DOHH2 (cell line): Measurements from ENCODE around the gene TEX2.

Experiments
- H3F3A ChIP-seq: fragments of 200-600 bp; sonication (generic), shearing (Covaris generic); 2 replicates; pipeline ENCODE4 v1.6.0; 2016; ENCODE audit warnings: antibody characterized with exemption, mild to moderate bottlenecking; ENCODE audit not compliant: control insufficient read depth, insufficient read depth
- H3K27ac ChIP-seq: fragments of 200-600 bp; sonication (generic); 2 replicates; pipeline ENCODE4 v1.5.1; 2014; ENCODE audit warnings: low read depth, mild to moderate bottlenecking, low read length, moderate library complexity
- H3K27me3 ChIP-seq: fragments of 200-600 bp; sonication (generic); 2 replicates; pipeline ENCODE4 v1.6.1; 2014; ENCODE audit warnings: mild to moderate bottlenecking, low read length, mixed read lengths; ENCODE audit not compliant: control insufficient read depth
- H3K36me3 ChIP-seq: fragments of 200-600 bp; sonication (generic); 2 replicates; pipeline ENCODE4 v1.6.1; 2014; ENCODE audit warnings: mild to moderate bottlenecking, low read length, moderate library complexity, mixed read lengths; ENCODE audit not compliant: control insufficient read depth
- H3K4me1 ChIP-seq: fragments of 200-600 bp; sonication (generic); 2 replicates; pipeline ENCODE4 v1.6.1; 2014; ENCODE audit warnings: mild to moderate bottlenecking, low read length, mixed read lengths; ENCODE audit not compliant: control insufficient read depth
- H3K4me2 ChIP-seq: fragments of 200-600 bp; sonication (generic); 2 replicates; pipeline ENCODE4 v1.6.0; 2014; ENCODE audit warnings: mild to moderate bottlenecking, low read length, moderate library complexity
- H3K4me3 ChIP-seq: fragments of 200-600 bp; sonication (generic); 2 replicates; pipeline ENCODE4 v1.5.1; 2014; ENCODE audit warnings: mild to moderate bottlenecking, low read length, mixed read lengths
- H3K79me2 ChIP-seq: fragments of 200-600 bp; sonication (generic); 2 replicates; pipeline ENCODE4 v1.6.1; 2014; ENCODE audit warnings: mild to moderate bottlenecking, low read length, mixed read lengths; ENCODE audit not compliant: control insufficient read depth
- H3K9me2 ChIP-seq: fragments of 200-600 bp; sonication (generic); replicated peaks from 2 replicates; pipeline ENCODE4 v1.6.1; 2014; ENCODE audit warnings: mild to moderate bottlenecking, low read length, mixed read lengths; ENCODE audit not compliant: control insufficient read depth
- H3K9me3 ChIP-seq: fragments of 200-600 bp; sonication (generic); 2 replicates; pipeline ENCODE4 v1.6.1; 2014; ENCODE audit warnings: antibody characterized with exemption, low read length, mixed read lengths; ENCODE audit not compliant: control insufficient read depth, insufficient read depth
- H4K20me1 ChIP-seq: fragments of 200-600 bp; sonication (generic); 2 replicates; pipeline ENCODE4 v1.6.0; 2014; ENCODE audit warnings: low read depth, mild to moderate bottlenecking, antibody characterized with exemption, low read length, moderate library complexity; ENCODE audit not compliant: control insufficient read depth, insufficient read depth
- CTCF ChIP-seq: fragments of 200-600 bp; sonication (generic); IDR thresholded peaks from one replicate; pipeline ENCODE4 v1.5.1; 2014; ENCODE audit warnings: antibody characterized with exemption, mild to moderate bottlenecking, low read depth, low read length; ENCODE audit not compliant: poor library complexity, severe bottlenecking
- EZH2phosphoT487 ChIP-seq: fragments of 200-600 bp; sonication (generic); IDR thresholded peaks from 2 replicates; pipeline ENCODE4 v1.6.1; 2017; ENCODE audit warnings: borderline replicate concordance, mild to moderate bottlenecking, antibody characterized with exemption, low read length, moderate library complexity, mixed read lengths

The TEX2 gene

GRCh38 chr17:64115043-64115698 lies 147.9 kb downstream of the TEX2 start:
- Histone ChIP-seq H3K27ac (no peak overlapping the region), H3K36me3 (no peaks in the 10 kb centered on the region), H3K4me3 (no peak overlapping the region), H3K9me2 (no peaks in the 10 kb centered on the region), H3K9me3 (no peaks in the 10 kb centered on the region), H4K20me1 (no peaks in the 10 kb centered on the region), H3F3A (no peaks in the 10 kb centered on the region), H3K4me2 (no peak overlapping the region), H3K27me3 (0 out of 2 replicates have a peak, but pooled peaks cover 4% of the 10 kb centered on the region), H3K79me2 (no peaks in the 10 kb centered on the region), H3K4me1 (no peaks in the 10 kb centered on the region)
- no peak for TF ChIP-seq EZH2phosphoT487
- TF ChIP-seq CTCF, result no peak

GRCh38 chr17:64113006-64113405 lies 150.1 kb downstream of the TEX2 start:
- no peak overlapping the region for H3K4me3 ChIP-seq
- no peaks in the 10 kb centered on the region for H3F3A ChIP-seq
- H3K79me2 ChIP-seq, result no peaks in the 10 kb centered on the region

GRCh38 chr17:64111831-64112230 lies 151.2 kb downstream of the TEX2 start:
- Histone ChIP-seq H3K9me2 (no peaks in the 10 kb centered on the region), H3K36me3 (no peaks in the 10 kb centered on the region), H3K4me2 (no peak overlapping the region), H3K27me3 (0 out of 2 replicates have a peak, but pooled peaks cover 4% of the 10 kb centered on the region), H3F3A (no peaks in the 10 kb centered on the region), H3K4me1 (peaks cover 2% of the 10 kb centered on the region), H3K27ac (no peak overlapping the region), H4K20me1 (no peaks in the 10 kb centered on the region), H3K9me3 (no peaks in the 10 kb centered on the region), H3K79me2 (no peaks in the 10 kb centered on the region), H3K4me3 (no peak overlapping the region)
- TF ChIP-seq CTCF (no peak), EZH2phosphoT487 (no peak)

More at GRCh38 chr17:64113006-64113405, 150.1 kb downstream of the TEX2 start:
- Histone ChIP-seq H4K20me1 (no peaks in the 10 kb centered on the region), H3K9me3 (no peaks in the 10 kb centered on the region), H3K4me1 (no peaks in the 10 kb centered on the region), H3K27me3 (0 out of 2 replicates have a peak, but pooled peaks cover 4% of the 10 kb centered on the region), H3K9me2 (no peaks in the 10 kb centered on the region), H3K27ac (no peak overlapping the region), H3K36me3 (no peaks in the 10 kb centered on the region), H3K4me2 (no peak overlapping the region)
- TF ChIP-seq EZH2phosphoT487 (no peak), CTCF (no peak)
